Fibroblast of upper back skin (primary cell): ENCODE results near the gene NKAPD1.
"Not testable (repeated sequence)": the region's sequence is repeated elsewhere in the genome, so short reads cannot be mapped to it uniquely, and the experiment has no call there.

Experiments used
- DNase-seq: peaks from one replicate; pipeline ENCODE4 v3.0.0-alpha.2; 2013

NKAPD1 gene, protein sequence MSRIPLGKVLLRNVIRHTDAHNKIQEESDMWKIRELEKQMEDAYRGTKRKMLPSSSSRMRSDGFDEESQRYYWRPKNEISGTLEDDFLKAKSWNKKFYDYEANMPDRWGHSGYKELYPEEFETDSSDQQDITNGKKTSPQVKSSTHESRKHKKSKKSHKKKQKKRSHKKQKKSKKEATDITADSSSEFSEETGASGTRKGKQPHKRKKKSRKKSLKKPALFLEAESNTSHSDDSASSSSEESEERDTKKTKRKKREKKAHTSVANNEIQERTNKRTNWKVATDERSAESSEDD

DNA sequence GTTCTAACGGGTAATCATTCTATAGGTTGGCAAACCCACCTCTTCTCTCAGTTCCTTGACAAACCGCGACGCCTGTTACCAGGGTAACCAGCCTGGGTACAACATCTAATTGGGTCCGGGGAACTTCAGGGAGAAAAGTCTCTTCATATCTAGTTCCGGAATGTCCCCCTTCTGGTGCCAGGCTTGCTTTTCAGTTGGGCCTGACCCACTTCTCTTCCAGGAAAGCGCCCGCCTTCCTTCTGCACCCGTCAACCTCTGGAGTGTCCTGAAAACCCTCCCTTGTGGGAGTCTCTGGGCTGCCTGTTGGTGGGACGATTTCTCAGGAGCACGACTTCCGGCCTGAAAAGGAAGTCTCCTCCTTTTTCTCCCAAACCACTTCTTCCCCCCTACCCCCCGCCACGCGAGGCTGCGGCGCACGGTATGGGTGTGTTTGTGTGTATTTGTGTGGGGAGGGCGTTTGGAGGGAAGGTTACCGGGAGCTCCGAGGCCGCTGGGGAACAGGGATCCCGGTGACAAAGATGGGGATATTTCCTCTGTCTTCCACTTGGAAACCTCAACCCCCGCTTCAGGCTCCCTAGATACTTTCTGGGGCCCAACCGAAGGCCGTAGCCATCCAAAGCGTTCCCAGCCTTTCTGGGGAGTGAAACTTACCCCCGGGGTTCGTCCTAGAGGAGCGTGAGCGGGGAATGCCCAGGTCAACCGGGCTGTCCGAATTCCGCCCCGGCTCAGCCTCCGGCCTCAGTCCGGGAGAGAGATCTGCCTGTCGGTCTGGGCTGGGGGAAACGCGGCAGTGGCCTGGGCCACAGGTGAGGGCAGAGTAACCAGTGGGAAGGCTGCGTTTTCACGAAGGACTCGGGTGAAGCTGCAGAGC lies at the start of gene NKAPD1, which contains the start of gene PIH1D2:
Gene NKAPD1, plus strand, starts transcription at position 359 of the 871 bp plus-strand sequence. CDS start 1,276 bp downstream, outside the sequence.
Gene PIH1D2, minus strand, starts transcription at position 77 of the 871 bp plus-strand sequence. CDS start 843 bp downstream, outside the sequence.
- peak; percentile 87 for DNase-seq

DNA sequence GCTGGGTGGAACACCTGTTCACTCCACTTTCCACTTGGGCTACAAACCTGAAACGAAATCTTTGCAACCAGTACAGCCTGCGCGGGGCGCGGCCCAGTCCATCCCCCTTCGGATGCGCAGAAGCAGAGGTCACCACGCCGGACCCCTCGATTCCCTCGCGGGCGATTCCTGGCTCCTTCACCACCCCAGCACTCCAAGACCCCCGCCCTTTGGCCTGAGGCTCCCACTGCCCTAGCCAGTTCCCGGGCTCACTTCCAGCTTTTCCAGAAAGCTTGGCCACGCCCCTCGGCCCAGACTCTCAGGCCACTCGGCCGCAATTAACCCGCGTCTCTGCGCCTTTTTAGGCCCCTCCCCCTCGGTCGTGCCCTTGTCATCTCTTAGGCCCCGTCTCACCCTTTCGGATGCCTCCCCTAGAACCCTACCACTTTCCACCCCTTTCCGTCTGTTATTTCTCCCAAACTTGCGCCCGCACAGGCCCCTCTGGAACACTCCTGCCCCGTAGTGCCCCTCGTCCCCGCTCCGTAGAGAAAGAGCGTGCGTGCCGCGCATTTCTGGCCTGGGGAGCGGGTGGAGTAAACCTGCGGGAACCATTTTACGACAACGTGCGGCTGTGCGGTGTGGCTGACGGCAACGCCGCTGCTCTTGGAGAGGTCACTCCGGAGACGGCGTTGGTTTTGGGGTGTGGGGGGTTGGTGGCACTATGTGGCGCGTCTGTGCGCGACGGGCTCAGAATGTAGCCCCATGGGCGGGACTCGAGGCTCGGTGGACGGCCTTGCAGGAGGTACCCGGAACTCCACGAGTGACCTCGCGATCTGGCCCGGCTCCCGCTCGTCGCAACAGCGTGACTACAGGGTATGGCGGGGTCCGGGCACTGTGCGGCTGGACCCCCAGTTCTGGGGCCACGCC lies 49.1 kb upstream of the NKAPD1 start, which contains the start of gene DLAT:
Gene DLAT, plus strand, starts transcription at position 636 of the 906 bp plus-strand sequence. Its CDS starts 65 bp downstream, at position 701.
- peak; percentile 76 for DNase-seq

DNA sequence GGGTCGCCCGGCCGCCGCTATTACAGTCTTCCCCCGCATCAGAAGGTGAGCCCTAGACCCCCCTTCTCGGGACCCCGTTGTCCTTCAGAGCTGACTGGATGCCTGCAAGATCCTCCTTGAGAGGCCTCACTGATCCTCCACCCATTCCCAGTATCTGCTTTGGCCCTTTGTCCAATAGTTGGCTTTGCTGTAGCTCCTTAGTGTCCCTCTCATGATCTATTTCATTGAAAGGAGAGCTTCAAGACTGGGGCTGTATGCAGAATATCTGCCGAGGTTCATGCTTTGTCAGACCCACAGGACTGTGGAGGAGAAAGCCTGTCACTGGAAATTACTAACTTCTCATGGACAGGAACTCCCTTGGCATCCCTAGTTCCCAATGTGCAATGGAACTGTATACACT lies 48.4 kb upstream of the NKAPD1 start:
- no peak for DNase-seq

DNA sequence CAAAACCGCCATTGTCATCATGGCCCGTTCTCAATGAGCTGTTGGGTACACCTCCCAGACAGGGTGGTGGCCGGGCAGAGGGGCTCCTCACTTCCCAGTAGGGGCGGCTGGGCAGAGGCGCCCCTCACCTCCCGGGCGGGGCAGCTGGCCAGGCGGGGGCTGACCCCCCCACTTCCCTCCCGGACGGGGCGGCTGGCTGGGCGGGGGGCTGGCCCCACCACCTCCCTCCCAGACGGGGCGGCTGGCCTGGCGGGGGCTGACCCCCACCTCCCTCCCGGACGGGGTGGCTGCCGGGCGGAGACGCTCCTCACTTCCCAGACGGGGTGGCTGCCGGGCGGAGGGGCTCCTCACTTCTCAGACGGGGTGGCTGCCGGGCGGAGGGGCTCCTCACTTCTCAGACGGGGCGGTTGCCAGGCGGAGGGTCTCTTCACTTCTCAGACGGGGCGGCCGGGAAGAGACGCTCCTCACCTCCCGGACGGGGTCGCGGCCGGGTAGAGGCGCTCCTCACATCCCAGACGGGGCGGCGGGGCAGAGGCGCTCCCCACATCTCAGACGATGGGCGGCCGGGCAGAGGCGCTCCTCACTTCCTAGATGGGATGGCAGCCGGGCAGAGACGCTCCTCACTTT lies 47.2 kb upstream of the NKAPD1 start:
- DNase-seq = not testable (repeated sequence)

DNA sequence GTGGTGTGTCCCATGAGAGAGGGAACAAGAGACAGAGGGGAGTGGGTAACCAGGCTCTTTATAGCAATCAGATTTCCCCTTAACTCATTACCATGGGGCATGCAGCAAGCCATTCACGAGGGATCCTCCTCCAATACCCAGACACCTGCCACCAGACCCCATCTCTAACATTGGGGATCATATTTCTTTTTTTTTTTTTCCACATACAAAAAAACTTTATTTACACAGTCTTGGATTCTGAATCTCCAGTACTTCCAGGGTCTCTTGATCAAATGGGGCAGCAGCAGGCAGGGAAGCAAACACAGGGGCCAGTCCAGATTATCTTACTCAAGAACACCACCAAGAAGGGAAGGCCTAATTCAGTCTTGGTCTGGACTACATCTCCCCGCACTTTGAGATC lies 44.6 kb upstream of the NKAPD1 start:
- DNase-seq = no peak

DNA sequence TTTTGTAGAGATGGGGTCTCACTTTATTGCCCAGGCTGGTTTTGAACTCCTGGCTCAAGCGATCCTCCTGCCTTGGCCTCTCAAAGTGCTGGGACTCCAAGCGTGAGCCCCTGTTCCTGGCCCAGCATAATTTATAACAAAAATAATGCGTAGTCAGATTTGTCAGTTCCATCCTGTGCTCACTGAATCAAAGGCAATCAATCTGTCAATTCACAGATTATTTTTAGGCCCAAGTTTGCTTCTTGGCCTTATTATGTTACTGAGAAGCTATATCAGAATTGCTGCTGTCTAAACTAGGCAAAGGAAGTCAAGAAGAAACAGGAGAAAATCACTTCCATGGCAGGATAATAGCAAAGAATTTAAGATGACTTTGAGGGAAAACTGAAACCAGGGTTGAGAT lies 40.2 kb upstream of the NKAPD1 start:
- DNase-seq = no peak

DNA sequence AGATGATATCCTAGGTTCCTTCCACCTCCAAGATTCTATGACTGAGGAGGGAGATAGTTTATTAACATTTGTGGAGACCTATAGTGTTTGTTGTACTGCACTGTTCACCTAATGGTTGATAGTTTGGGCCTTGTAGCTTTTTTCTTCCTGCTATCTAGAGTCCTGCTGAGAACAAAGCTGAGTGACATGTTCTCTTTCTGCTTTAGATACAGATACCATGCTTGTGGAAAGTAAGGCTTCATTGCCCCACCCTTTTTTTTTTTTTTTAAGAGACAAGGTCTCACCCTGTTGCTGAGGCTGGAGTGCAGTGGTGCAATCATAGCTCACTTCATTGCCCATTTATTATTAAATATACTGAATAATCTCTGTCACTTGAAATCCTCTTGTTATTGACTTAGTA lies 36.6 kb upstream of the NKAPD1 start:
- no peak for DNase-seq

DNA sequence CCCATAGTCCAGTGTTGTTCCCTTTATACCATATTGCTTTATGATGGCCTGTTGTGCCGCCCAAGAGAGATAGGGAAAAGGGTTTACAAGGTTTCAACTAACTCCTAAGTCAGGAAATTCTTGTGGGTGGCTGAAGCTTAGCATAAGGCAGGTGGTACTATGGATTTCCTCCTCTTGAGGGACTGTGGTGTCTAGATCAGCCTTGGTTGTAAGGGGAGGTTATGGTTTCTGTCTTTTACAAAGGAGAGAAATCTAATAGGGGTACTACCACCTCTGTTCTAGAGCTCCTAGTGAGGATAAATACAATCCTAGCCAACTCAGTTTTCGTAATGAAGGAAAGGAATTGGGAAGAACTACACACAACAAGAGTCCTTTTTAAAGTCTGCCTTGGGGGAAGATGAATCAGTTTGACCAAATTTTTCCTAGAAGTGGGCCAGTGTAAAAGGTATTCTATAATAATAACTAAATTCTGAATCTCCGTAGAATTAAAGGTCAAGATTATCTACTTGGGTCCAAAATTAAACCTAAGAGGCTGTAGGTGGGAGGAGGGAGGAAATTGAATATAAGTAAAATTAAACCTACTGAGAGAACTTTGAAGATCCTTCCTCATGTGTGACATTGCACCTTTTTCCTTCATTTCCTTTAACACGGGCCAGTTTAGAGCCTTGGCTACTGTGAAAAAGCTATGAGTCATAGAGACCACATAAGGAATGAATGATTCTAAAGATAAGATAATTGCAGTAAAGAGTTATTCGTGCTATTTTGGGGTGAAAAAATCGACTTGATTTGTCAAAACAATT lies 31.7 kb upstream of the NKAPD1 start:
- DNase-seq = peak; percentile 22

DNA sequence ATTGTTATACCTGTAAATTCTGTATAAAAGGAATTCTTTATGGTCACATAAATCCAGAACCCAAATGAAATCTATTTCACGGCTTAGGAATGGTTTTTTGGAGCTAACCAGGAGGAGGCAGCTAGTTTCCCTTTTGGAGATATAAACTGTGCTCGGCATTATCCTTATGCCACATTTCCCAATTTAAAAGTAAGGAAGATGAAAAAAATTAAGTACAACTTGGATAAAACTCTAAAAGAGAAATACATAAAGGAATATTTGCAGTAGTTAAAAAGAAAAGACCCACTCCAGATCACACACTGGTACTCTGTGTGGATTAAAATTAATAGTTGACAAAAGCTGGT lies 31.2 kb upstream of the NKAPD1 start:
- no peak for DNase-seq

DNA sequence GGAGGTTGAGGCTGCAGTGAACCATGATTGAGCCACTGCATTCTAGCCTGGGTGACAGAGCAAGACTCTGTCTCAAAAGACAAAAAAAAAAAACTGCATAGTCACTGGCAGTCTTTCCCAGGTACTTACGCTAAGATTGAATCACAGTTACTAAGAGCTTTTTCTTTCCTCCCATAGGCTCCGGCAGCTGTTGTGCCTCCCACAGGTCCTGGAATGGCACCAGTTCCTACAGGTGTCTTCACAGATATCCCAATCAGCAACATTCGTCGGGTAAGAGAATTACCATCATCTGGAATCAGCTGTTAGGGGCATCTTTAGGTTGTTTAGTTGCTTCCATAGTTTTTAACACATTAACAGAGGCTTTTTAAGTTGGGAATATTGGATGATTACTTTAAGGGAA lies 29.1 kb upstream of the NKAPD1 start:
- DNase-seq = no peak

DNA sequence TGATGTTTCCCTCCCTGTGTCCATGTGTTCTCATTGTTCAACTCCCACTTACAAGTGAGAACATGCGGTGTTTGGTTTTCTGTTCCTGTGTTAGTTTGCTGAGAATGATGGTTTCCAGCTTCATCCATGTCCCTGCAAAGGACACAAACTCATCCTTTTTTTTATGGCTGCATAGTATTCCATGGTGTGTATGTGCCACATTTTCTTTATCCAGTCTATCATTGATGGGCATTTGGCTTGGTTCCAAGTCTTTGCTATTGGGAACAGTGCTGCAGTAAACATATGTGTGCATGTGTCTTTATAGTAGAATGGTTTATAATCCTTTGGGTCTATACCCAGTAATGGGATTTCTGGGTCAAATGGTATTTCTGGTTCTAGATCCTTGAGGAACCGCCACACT lies 27.5 kb upstream of the NKAPD1 start:
- DNase-seq = not testable (repeated sequence)

DNA sequence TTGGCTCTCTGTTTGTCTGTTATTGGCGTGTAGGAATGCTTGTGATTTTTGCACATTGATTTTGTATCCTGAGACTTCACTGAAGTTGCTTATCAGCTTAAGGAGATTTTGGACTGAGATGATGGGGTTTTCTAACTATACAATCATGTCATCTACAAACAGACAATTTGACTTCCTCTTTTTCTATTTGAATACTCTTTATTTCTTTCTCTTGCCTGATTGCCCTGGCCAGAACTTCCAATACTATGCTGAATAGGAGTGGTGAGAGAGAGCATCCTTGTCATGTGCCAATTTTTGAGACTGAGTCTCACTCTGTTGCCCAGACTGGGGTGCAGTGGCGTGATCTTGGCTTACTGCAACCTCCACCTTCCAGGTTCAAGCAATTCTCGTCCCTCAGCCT lies 25.8 kb upstream of the NKAPD1 start:
- not testable (repeated sequence) for DNase-seq

DNA sequence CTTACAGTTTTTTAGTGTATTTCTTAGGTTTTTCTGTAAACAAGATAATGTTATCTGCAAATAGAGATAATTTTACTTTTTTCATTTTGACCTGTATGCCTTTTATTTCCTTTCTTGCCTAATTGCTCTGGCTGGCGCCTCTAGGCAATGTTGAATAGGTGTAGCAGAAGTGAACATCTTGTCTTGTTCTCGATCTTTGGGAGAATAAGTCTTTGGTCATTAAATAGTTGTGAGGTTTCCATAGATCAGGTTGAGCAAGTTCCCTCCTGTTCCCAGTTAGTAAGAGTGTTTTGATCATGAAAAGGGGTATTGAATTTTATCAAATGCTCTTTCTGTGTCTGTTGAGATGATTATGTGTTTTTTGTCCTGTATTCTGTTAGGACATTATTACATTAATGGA lies 24.3 kb upstream of the NKAPD1 start:
- DNase-seq = no peak

DNA sequence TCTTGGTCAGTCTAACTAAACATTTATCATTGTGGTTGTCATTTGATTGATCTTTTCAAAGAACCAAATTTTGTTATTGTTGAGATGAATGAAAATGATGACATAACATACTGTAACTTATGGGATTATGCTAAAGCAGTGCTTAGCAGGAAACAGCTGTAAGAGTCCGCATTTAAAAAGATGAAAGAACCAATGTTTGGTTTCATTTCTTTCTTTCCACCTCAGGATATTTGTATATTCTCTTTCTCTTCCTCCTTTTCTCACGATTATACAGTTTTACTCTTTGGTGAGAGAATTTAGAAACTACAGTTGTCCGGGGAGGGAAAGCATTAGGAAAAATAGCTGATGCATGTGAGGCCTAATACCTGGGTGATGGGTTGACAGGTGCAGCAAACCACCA lies 23.4 kb upstream of the NKAPD1 start:
- DNase-seq = no peak

DNA sequence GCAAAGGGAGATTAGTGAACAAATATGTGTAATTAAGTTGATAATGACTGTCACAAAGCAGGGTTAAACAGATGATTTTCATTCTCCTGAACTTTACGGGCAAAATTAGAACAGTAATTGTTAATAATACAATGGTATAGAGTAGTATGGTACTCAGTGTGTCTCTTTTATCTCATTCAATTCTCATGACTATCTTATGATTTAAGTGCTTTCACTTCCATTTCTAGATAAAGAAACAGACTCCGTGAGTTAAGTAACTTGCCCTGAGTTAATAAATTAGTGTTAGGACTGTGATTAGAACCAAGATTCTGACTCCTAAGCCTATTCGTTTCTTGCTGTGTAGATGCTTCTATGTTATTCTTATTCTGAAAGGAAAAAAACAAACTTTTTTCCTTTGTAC lies 22.3 kb upstream of the NKAPD1 start:
- DNase-seq = no peak

DNA sequence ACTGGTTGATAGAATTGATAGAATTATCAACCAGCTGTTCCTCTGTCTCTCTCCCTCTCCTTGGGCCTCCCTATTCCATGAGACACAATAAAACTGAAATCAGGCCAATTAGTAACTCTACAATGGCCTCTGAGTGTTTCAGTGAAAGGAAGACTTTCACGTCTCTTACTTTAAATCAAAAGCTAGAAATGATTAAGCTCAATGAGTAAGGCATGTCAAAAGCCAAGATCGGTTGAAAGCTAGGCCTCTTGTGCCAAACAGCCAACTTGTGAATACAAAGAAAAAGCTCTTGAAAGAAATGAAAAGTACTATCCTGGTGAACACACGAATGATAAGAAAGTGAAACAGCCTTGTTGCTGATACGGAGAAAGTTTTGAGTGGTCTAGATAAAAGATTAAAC lies 16.9 kb upstream of the NKAPD1 start:
- DNase-seq = no peak

DNA sequence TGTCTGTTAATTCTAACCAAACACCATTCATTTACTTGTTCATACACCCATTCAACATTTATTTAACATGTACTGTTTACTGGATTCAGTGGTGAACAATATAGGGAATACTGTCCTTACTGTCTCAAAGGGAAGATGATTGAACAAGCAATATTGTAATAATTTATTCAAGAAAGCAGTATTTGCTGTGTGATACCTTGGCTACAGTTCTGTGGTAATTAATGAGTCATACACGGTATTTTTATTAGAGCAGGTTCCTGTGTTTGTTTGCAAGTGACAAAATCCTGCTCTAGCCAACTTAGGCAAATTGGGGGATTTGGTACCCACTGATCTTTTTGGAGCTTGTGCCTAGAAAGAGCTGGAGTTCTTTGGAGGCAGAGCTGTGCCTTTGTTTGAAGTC lies 16.0 kb upstream of the NKAPD1 start:
- no peak for DNase-seq

DNA sequence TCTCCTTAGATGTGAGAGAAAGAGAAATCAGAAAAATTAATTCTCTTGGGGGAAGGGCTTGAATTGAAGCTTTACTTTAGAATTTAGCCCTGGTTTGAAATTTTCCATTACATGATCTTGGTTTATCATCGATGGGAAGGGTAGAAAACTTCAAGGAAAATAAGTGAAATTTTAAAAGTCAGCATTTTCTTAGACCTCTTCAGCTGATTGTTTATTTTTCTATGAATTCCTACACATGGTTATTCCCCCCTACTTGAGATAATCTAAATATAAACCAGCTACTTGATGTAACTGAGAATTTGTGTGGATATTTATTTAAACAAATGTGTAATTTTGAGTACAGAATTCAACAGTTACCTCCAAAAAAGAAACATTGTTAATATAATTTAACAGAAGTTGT lies 11.2 kb upstream of the NKAPD1 start:
- no peak for DNase-seq

DNA sequence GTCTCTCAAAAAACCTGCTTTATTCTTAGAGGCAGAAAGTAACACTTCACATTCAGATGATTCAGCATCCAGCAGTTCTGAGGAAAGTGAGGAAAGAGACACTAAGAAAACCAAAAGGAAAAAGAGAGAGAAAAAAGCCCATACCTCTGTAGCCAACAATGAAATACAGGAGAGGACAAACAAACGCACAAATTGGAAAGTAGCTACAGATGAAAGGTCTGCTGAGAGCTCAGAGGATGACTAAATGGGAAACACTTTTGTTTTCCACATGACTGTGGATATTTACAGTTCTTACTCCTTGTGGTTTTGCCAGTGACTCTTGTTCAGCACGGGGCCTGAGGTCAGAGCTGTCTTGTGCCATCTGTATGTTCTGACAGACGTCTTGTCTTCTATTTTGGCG lies 8.6 kb downstream of the NKAPD1 start:
- no peak for DNase-seq

DNA sequence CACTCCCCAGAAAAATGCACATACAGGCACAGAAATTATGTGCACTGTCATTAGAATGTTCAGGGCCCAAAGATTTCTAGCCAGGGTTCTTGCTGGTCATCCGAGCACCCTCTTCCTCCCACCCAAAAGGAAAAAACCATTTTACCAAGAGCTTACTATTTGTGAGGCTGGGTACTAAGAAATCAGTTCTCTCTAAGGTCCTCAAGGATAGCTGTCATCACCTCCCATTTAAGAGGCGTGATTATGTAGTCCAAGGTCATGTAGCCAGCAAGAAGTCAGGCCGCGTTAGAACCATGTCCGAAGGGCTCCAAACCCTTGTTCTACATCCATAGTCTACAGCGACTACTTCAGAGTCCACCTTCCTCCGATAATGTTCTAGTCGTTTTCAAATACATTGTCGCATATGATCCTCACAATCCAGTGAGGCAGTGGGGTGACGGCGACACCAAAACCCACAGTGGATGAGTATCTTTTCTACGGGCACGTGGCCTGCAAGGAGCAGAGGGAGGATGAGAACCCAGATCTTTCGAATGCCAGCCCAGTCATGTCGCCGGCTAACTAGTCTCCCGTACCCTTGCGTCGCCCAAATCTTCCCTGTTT lies 11.8 kb downstream of the NKAPD1 start:
- DNase-seq = peak; percentile 9
